Panc1 (cell line): ENCODE data around the gene KLHL2. TPM values are rescaled to one million over a fixed set of nuclear protein-coding genes. Genes with fewer than 3 reads are reported as not detected.
"Not testable (repeated sequence)": the region's sequence is repeated elsewhere in the genome, so short reads cannot be mapped to it uniquely, and the experiment has no call there.

Source experiments
- ATAC-seq: fragments of 200-7000 bp; cut with Tn5 transposase; 2 replicates; pipeline ENCODE4 v1.9.1; 2020; ENCODE audit warnings: mild to moderate bottlenecking, moderate library complexity
- BruUV-seq: library from RNA; stranded (reverse); fragments of 400-500 nt; replicated peaks from 2 replicates; lab custom pipeline; 2021; lab: Mats Ljungman, UMichigan
- CTCF ChIA-PET: fragments of 300-600 bp; sonication (Branson Sonifier 250); formaldehyde crosslinking; loops from one replicate; lab custom pipeline; 2022; ENCODE audit warnings: antibody characterized with exemption; lab: Charles Lee
- POLR2A ChIA-PET: fragments of 300-600 bp; sonication (Branson Sonifier 250); formaldehyde crosslinking; loops from one replicate; lab custom pipeline; 2022; ENCODE audit warnings: antibody characterized with exemption; lab: Charles Lee
- DNase-seq: peaks from one replicate; pipeline ENCODE4 v3.0.0-alpha.2; 2010; ENCODE audit warnings: low read depth, low spot score
- H3K27ac ChIP-seq: 2 replicates; pipeline ENCODE4 v1.5.1; 2011; ENCODE audit warnings: mild to moderate bottlenecking, low read length, inconsistent platforms
- H3K27me3 ChIP-seq: fragments of 200-500 bp; sonication (Bioruptor generic); 2 replicates; pipeline ENCODE4 v1.6.0; 2014; ENCODE audit warnings: low read length, inconsistent platforms; ENCODE audit not compliant: control insufficient read depth, insufficient read depth
- H3K36me3 ChIP-seq: fragments of 200-500 bp; sonication (Bioruptor generic); 2 replicates; pipeline ENCODE4 v1.5.1; 2014; ENCODE audit warnings: inconsistent platforms, mild to moderate bottlenecking, low read length, moderate library complexity; ENCODE audit not compliant: control insufficient read depth, insufficient read depth
- H3K4me1 ChIP-seq: 2 replicates; pipeline ENCODE4 v1.5.1; 2011; ENCODE audit warnings: inconsistent platforms, mild to moderate bottlenecking, low read length, moderate library complexity; ENCODE audit not compliant: control insufficient read depth, insufficient read depth
- H3K4me3 ChIP-seq, 2 experiments: 2 replicates each; pipeline ENCODE4 v1.5.1; 2011 to 2012; ENCODE audit warnings: low read depth in 2 of 2, low read length in 2 of 2, mild to moderate bottlenecking in 2 of 2, inconsistent platforms in 1 of 2, moderate library complexity in 1 of 2
- H3K9me3 ChIP-seq: fragments of 200-500 bp; sonication (Bioruptor generic); 2 replicates; pipeline ENCODE4 v1.5.1; 2014; ENCODE audit warnings: low read depth, mild to moderate bottlenecking, inconsistent platforms, low read length, moderate library complexity; ENCODE audit not compliant: control insufficient read depth, insufficient read depth
- POLR2AphosphoS5 ChIP-seq: IDR thresholded peaks from 2 replicates; pipeline ENCODE4 v1.6.1; 2012; ENCODE audit warnings: mild to moderate bottlenecking, low read depth, low read length, moderate library complexity
- REST ChIP-seq, 2 experiments: IDR thresholded peaks; 2 replicates each; pipeline ENCODE4 v1.6.1; 2011 to 2012; ENCODE audit warnings: low read depth in 2 of 2, control low read depth in 1 of 2, low read length in 1 of 2, mild to moderate bottlenecking in 1 of 2, moderate library complexity in 1 of 2; ENCODE audit not compliant: insufficient read depth in 1 of 2
- SIN3A ChIP-seq: IDR thresholded peaks from 2 replicates; pipeline ENCODE4 v1.6.1; 2012; ENCODE audit warnings: low read depth, mild to moderate bottlenecking, low read length, moderate library complexity, borderline replicate concordance; ENCODE audit not compliant: insufficient read depth
- TCF7L2 ChIP-seq: IDR thresholded peaks from 2 replicates; pipeline ENCODE4 v1.6.1; 2011; ENCODE audit warnings: mild to moderate bottlenecking, low read depth, low read length, inconsistent platforms
- in situ Hi-C: cut with HindIII; loops from 2 replicates; pipeline ENCODE4 v1.10.0; 2016; ENCODE audit warnings: low sequenced_read_pairs, low pct_unique_long_range_greater_than_20kb
- intact Hi-C: fragments of 100-400 bp; cut with micrococcal nuclease; formaldehyde crosslinking; loops from one replicate; pipeline ENCODE4 v1.10.0; 2022; ENCODE audit not compliant: unreplicated experiment
- total RNA-seq: library from RNA; stranded (reverse); gene quantifications from one replicate; pipeline ENCODE4 v1.2.1, GENCODE V29; 2021; ENCODE audit not compliant: unreplicated experiment
- TF ChIP-seq, protein P1 (sequence below): fragments of 450-650 bp; IDR thresholded peaks from 2 replicates; pipeline ENCODE4 v1.5.1; 2017; ENCODE audit warnings: mild to moderate bottlenecking

The KLHL2 gene
- total RNA-seq, 1 experiment from 2014 or later = 17.4 TPM

- Histone ChIP-seq H3K36me3 (peaks cover 27% of the 10 kb centered on the region), H3K4me1 (peaks cover 1% of the 10 kb centered on the region; the same call in 1 of the 2 replicates), H3K27me3 (no peaks in the 10 kb centered on the region), H3K27ac (no peak overlapping the region), H3K9me3 (no peaks in the 10 kb centered on the region), H3K4me3 (no peak overlapping the region)
- ATAC-seq = no peak
- ChIA-PET POLR2A (no interaction called here), CTCF (no interaction called here)
- no peak for DNase-seq
- intact Hi-C loops = no loop called here
- BruUV-seq = no TSS peak
- TF ChIP-seq TCF7L2 (no peak), POLR2AphosphoS5 (no peak), REST (IDR thresholded peaks at IDR 0.05; ENCODE audit: insufficient read depth in 1 of 2, low read depth in 2 of 2, low read length in 1 of 2) (no peak), SIN3A (no peak)
- TF ChIP-seq, protein P1, sequence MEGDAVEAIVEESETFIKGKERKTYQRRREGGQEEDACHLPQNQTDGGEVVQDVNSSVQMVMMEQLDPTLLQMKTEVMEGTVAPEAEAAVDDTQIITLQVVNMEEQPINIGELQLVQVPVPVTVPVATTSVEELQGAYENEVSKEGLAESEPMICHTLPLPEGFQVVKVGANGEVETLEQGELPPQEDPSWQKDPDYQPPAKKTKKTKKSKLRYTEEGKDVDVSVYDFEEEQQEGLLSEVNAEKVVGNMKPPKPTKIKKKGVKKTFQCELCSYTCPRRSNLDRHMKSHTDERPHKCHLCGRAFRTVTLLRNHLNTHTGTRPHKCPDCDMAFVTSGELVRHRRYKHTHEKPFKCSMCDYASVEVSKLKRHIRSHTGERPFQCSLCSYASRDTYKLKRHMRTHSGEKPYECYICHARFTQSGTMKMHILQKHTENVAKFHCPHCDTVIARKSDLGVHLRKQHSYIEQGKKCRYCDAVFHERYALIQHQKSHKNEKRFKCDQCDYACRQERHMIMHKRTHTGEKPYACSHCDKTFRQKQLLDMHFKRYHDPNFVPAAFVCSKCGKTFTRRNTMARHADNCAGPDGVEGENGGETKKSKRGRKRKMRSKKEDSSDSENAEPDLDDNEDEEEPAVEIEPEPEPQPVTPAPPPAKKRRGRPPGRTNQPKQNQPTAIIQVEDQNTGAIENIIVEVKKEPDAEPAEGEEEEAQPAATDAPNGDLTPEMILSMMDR = no peak
- in situ Hi-C loops = no loop called here
Observed at GRCh38 chr4:165336743-165337142, 129.4 kb downstream of the KLHL2 start.

- H3K4me3 ChIP-seq, CTCF ChIA-PET, in situ Hi-C loops, DNase-seq, H3K27me3 ChIP-seq, POLR2A ChIA-PET, H3K9me3 ChIP-seq, H3K27ac ChIP-seq, H3K4me1 ChIP-seq, ATAC-seq: not testable (repeated sequence)
- peaks cover 18% of the 10 kb centered on the region for H3K36me3 ChIP-seq
- BruUV-seq = TSS peak; percentile 69
- intact Hi-C loops = loop anchor here (2.0 kb wide), 1 partner anchor 208 kb away; no protein-coding TSS in a partner anchor
Observed at GRCh38 chr4:165342340-165342739, 135.0 kb downstream of the KLHL2 start.

DNA sequence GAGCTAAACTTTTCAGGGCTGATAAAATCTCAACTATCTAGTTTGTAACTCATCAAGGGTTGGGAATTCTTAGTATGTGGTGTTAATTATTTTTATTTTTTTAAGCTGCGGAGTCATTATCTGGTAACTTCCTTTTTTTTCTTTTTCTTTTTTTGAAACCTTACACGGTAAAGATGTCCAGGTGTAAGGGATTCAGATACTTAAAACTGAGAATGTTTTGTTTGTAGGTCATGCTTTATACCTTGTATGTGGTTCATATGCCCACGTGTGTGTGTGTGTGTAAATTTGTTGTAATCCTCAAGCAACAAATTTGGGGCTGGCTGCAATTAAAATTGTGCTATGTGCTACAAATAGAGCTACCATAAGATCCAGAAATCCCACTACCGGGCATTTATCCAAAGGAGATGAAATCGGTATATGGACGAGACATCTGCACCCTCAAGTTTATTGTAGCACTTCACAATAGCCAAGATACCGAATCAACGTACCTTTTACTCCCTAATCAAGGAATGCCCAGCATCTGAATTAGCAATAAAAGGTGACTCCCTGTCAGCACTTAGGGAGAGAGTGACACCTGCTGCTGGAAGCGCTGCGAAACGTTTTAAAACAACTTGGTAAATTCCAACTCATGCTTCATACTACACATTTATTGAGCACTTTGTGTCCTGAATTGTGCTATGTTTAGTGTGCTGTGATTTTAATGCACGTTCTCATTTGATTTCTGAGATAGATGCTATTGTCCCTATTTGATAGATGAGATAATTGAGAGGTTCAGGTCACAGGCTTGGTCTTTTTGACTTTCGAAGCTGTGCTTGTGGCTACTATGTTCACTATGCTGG is 136.2 kb downstream of the KLHL2 start:
- no peaks in the 10 kb centered on the region for H3K4me1 ChIP-seq
- TF ChIP-seq REST (IDR thresholded peaks at IDR 0.05; ENCODE audit: insufficient read depth in 1 of 2, low read depth in 2 of 2, low read length in 1 of 2) (no peak), SIN3A (no peak), TCF7L2 (no peak), POLR2AphosphoS5 (peak; percentile 52)
- TF ChIP-seq, protein P1 = peak; percentile 59
- in situ Hi-C loops = no loop called here
- CTCF ChIA-PET = no interaction called here
- DNase-seq = no peak
- no peak overlapping the region for H3K27ac ChIP-seq
- BruUV-seq = no TSS peak
- no peak for ATAC-seq
- H3K36me3 ChIP-seq = peaks cover 14% of the 10 kb centered on the region
- no peaks in the 10 kb centered on the region for H3K9me3 ChIP-seq
- POLR2A ChIA-PET = no interaction called here
- intact Hi-C loops = loop anchor here (2.0 kb wide), 1 partner anchor 209 kb away; no protein-coding TSS in a partner anchor
- H3K4me3 ChIP-seq = no peak overlapping the region
- H3K27me3 ChIP-seq = no peaks in the 10 kb centered on the region
